ENCODE measurements around the gene KLK3. TPM values are rescaled to one million over a fixed set of nuclear protein-coding genes. Genes with fewer than 3 reads are reported as not detected.

KLK3 gene
- total and polyA plus RNA-seq, 2 experiments from 2014 or later, result not detected

GRCh38 chr19:50821248-50821612 lies 33.5 kb upstream of the KLK3 start:
- no peak for DNase-seq (ENCODE audit: low read depth in 1 of 2, low spot score in 1 of 2)
- Histone ChIP-seq H3K27me3 (peaks cover 81% of the 10 kb centered on the region), H3K9me3 (ENCODE audit: low read depth) (no peaks in the 10 kb centered on the region), H3K27ac (no peak overlapping the region), H3K36me3 (no peaks in the 10 kb centered on the region), H3K4me3 (no peak overlapping the region), H3K4me1 (ENCODE audit: low read depth) (no peaks in the 10 kb centered on the region)
- no peak for TF ChIP-seq CTCF (IDR thresholded peaks at IDR 0.05; ENCODE audit: low read depth, low read length)

GRCh38 chr19:50821622-50822021 lies 33.1 kb upstream of the KLK3 start:
- Histone ChIP-seq H3K4me3 (no peak overlapping the region), H3K4me1 (ENCODE audit: low read depth) (no peaks in the 10 kb centered on the region), H3K36me3 (no peaks in the 10 kb centered on the region), H3K27ac (no peak overlapping the region), H3K9me3 (ENCODE audit: low read depth) (no peaks in the 10 kb centered on the region), H3K27me3 (peaks cover 84% of the 10 kb centered on the region)
- no peak for TF ChIP-seq CTCF (IDR thresholded peaks at IDR 0.05; ENCODE audit: low read depth, low read length)
- DNase-seq (ENCODE audit: low read depth in 1 of 2, low spot score in 1 of 2), result no peak

GRCh38 chr19:50822661-50823208 lies 32.0 kb upstream of the KLK3 start:
- Histone ChIP-seq H3K27me3 (peaks cover 76% of the 10 kb centered on the region), H3K36me3 (no peaks in the 10 kb centered on the region), H3K27ac (no peak overlapping the region), H3K4me1 (ENCODE audit: low read depth) (no peaks in the 10 kb centered on the region), H3K9me3 (ENCODE audit: low read depth) (no peaks in the 10 kb centered on the region), H3K4me3 (no peak overlapping the region)
- no peak for TF ChIP-seq CTCF (IDR thresholded peaks at IDR 0.05; ENCODE audit: low read depth, low read length)
- DNase-seq (ENCODE audit: low read depth in 1 of 2, low spot score in 1 of 2), result no peak

- Histone ChIP-seq H3K9me3 (ENCODE audit: low read depth) (no peaks in the 10 kb centered on the region), H3K27me3 (peaks cover 74% of the 10 kb centered on the region), H3K4me1 (ENCODE audit: low read depth) (no peaks in the 10 kb centered on the region), H3K4me3 (no peak within 1 kb of the TSS), H3K36me3 (no peaks in the 10 kb centered on the region), H3K27ac (no peak within 1 kb of the TSS)
- no peak for TF ChIP-seq CTCF (IDR thresholded peaks at IDR 0.05; ENCODE audit: low read depth, low read length)
- no peak for DNase-seq (ENCODE audit: low read depth in 1 of 2, low spot score in 1 of 2)
These were observed 31.2 kb upstream of the KLK3 start, which contains the start of gene KLK1 for GRCh38 chr19:50823389-50824042. TSS of gene KLK1 (minus strand) at chr19:50823787. CDS start at chr19:50823748, 39 bp downstream.

GRCh38 chr19:50826492-50827240 lies 28.0 kb upstream of the KLK3 start:
- no peak for DNase-seq (ENCODE audit: low read depth in 1 of 2, low spot score in 1 of 2)
- no peaks in the 10 kb centered on the region for H3K4me1 ChIP-seq (ENCODE audit: low read depth)
- TF ChIP-seq CTCF (IDR thresholded peaks at IDR 0.05; ENCODE audit: low read depth, low read length), result no peak
- peaks cover 43% of the 10 kb centered on the region for H3K27me3 ChIP-seq
- no peaks in the 10 kb centered on the region for H3K9me3 ChIP-seq (ENCODE audit: low read depth)
- no peak overlapping the region for H3K4me3 ChIP-seq
- no peak overlapping the region for H3K27ac ChIP-seq
- no peaks in the 10 kb centered on the region for H3K36me3 ChIP-seq

All from cardiac muscle cell (in vitro differentiated cells and primary cell).